Umbilical cord (tissue), 2 donors: ENCODE results near the gene FHOD3. TPM values are rescaled to one million over a fixed set of nuclear protein-coding genes. Genes with fewer than 3 reads are reported as not detected.
"Not testable (repeated sequence)": the region's sequence is repeated elsewhere in the genome, so short reads cannot be mapped to it uniquely, and the experiment has no call there.

Experiments
- DNase-seq: peaks from one replicate; pipeline ENCODE4 v3.0.0-alpha.2; 2015; ENCODE audit warnings: low spot score
- total RNA-seq: library from RNA; depleted of rRNA; stranded (reverse); fragments of >200 nt; gene quantifications from one replicate; pipeline ENCODE4 v1.2.3, GENCODE V29; 2014; ENCODE audit warnings: low replicate concordance; ENCODE audit not compliant: insufficient read depth

FHOD3 gene
- total RNA-seq, 1 donor from 2014 or later: 59.7 TPM

GRCh38 chr18:36702401-36703013 is 405.0 kb downstream of the FHOD3 start:
- DNase-seq: no peak

GRCh38 chr18:36704156-36704555 is 406.6 kb downstream of the FHOD3 start:
- DNase-seq: no peak

- no peak for DNase-seq
These were observed 408.8 kb downstream of the FHOD3 start for GRCh38 chr18:36706134-36706881.

GRCh38 chr18:36708366-36708765 is 410.9 kb downstream of the FHOD3 start:
- DNase-seq: no peak

- no peak for DNase-seq
These were observed 411.8 kb downstream of the FHOD3 start for GRCh38 chr18:36709315-36709714.

GRCh38 chr18:36711014-36711725 is 413.7 kb downstream of the FHOD3 start:
- DNase-seq: no peak

- peak; percentile 79 for DNase-seq
These were observed 414.4 kb downstream of the FHOD3 start for GRCh38 chr18:36711813-36712444.

GRCh38 chr18:36714476-36714875 is 417.0 kb downstream of the FHOD3 start:
- DNase-seq: no peak

GRCh38 chr18:36717422-36718110 is 420.1 kb downstream of the FHOD3 start:
- no peak for DNase-seq

- peak; percentile 11 for DNase-seq
These were observed 421.3 kb downstream of the FHOD3 start for GRCh38 chr18:36718705-36719328.

GRCh38 chr18:36719630-36720029 is 422.1 kb downstream of the FHOD3 start:
- no peak for DNase-seq

- not testable (repeated sequence) for DNase-seq
These were observed 423.8 kb downstream of the FHOD3 start for GRCh38 chr18:36721351-36721750.

GRCh38 chr18:36724169-36724568 is 426.7 kb downstream of the FHOD3 start:
- no peak for DNase-seq

GRCh38 chr18:36724591-36725001 is 427.1 kb downstream of the FHOD3 start:
- DNase-seq: peak; percentile 77

GRCh38 chr18:36728345-36728744 is 430.8 kb downstream of the FHOD3 start:
- peak; percentile 48 for DNase-seq

- DNase-seq: no peak
These were observed 431.7 kb downstream of the FHOD3 start for GRCh38 chr18:36729197-36729596.

GRCh38 chr18:36732264-36732663 is 434.8 kb downstream of the FHOD3 start:
- no peak for DNase-seq

GRCh38 chr18:36733150-36733549 is 435.6 kb downstream of the FHOD3 start:
- DNase-seq: no peak

GRCh38 chr18:36734596-36734995 is 437.1 kb downstream of the FHOD3 start:
- DNase-seq: no peak

- DNase-seq: no peak
These were observed 437.6 kb downstream of the FHOD3 start for GRCh38 chr18:36735130-36735529.

- DNase-seq: no peak
These were observed 438.6 kb downstream of the FHOD3 start for GRCh38 chr18:36736094-36736493.
